Body of pancreas (tissue), 4 donors: ENCODE measurements around the gene DUSP16. TPM values are rescaled to one million over a fixed set of nuclear protein-coding genes. Genes with fewer than 3 reads are reported as not detected.
"Not testable (repeated sequence)": the region's sequence is repeated elsewhere in the genome, so short reads cannot be mapped to it uniquely, and the experiment has no call there.

Source experiments
- ATAC-seq: fragments of 150-250 bp; one replicate; pipeline ENCODE4 v1.9.1; 2016
- DNase-seq, 4 donors: peaks; one replicate each; pipeline ENCODE4 v3.0.0-alpha.2; 2019
- H3K27ac ChIP-seq, 4 donors: fragments of 200-600 bp; sonication (generic); 1 replicate in 3 of 4; 2 replicates in 1 of 4; pipeline versions ENCODE4 v1.5.1 to v1.6.1; 2016 to 2019; ENCODE audit warnings: mild to moderate bottlenecking in 1 of 4, mixed read lengths in 1 of 4, moderate library complexity in 1 of 4
- H3K27me3 ChIP-seq, 2 donors: fragments of 200-600 bp; sonication (generic); one replicate each; pipeline ENCODE4 v1.6.0; 2016; ENCODE audit warnings: mild to moderate bottlenecking in 1 of 2
- H3K36me3 ChIP-seq, 2 donors: fragments of 200-600 bp; sonication (generic); replicated peaks in 1 of 2; 2 replicates each; pipeline ENCODE4 v1.5.1; 2016; ENCODE audit warnings: low read depth in 2 of 2; ENCODE audit not compliant: insufficient read depth in 1 of 2
- H3K4me1 ChIP-seq: fragments of 200-600 bp; sonication (generic); one replicate; pipeline ENCODE4 v1.6.0; 2016
- H3K4me3 ChIP-seq, 2 donors: fragments of 200-600 bp; sonication (generic); 1 replicate in 1 of 2; 2 replicates in 1 of 2; pipeline ENCODE4 v1.5.1; 2016 to 2019
- H3K9me3 ChIP-seq, 3 donors: fragments of 200-600 bp; sonication (generic); 1 replicate in 2 of 3; 2 replicates in 1 of 3; pipeline ENCODE4 v1.5.1; 2016
- CTCF ChIP-seq, 7 experiments: fragments of 450-650 bp in 4 of 7; fragments of 200-600 bp in 3 of 7; sonication (generic) in 3 of 7; IDR thresholded peaks; one replicate each; pipeline ENCODE4 v1.5.1; 2016 to 2019; ENCODE audit warnings: antibody characterized with exemption in 7 of 7
- POLR2A ChIP-seq, 3 donors: fragments of 450-650 bp; IDR thresholded peaks; one replicate each; pipeline ENCODE4 v1.6.1; 2016; ENCODE audit warnings: antibody characterized with exemption in 3 of 3, mild to moderate bottlenecking in 2 of 3
- WGBS, 2 donors: methylation state at CpG; one replicate each; pipeline ENCODE4 v1.1.5; 2017; 5-methylcytosine and 5-hydroxymethylcytosine counted together
- intact Hi-C: fragments of 100-400 bp; cut with DNase I; formaldehyde crosslinking; loops from one replicate; pipeline ENCODE4 v1.15.1; 2023
- total RNA-seq, 2 donors: library from RNA; depleted of rRNA; stranded (reverse); fragments of >200 nt; gene quantifications; one replicate each; pipeline ENCODE4 v1.1.0, GENCODE V29; 2016

DUSP16 gene
- total RNA-seq, 2 donors from 2014 or later: 30.3 to 32.9 TPM

DNA sequence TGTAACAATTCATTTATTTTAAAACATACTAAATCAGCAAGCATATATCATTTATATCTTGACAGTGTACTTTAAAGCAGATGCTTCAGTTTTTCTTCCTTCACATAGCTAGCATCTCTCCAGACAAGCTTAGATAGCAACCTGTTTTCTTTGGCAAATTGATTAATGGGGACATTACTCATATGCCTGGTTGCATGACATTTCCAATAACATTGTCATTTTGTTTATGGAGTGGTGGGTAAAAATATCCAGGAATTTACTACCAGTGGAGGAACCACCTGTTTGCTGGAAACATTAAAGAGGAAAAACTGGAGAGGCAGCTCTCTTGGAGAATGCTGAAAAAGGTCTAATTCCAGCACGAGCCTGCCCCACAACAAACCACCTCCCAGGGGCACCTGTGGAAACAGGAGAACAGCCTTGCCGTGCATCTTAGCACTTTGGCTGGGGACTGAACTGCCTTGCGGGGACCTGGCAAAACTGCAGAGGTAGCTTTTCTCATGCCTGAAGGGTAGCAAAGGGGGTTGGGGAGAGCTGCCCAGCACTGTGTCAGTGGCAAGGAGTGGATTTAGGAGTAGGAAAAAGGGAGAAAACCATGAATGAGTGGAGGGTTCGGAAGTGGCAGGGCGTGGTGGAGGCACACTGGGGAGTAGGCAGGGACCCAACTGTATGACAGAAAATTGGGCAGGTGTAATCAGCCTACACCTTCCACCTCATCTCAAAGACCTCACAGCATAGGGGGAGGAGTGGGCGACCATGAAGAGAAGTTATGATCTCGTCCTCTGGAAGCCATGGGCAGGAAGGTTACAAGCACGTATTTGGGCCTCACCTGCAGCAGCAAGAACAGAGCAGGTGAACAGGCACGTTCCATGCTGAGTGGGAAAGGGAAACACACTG lies 37.3 kb upstream of the DUSP16 start:
- Histone ChIP-seq H3K4me1 (no peaks in the 10 kb centered on the region), H3K27ac (no peak overlapping the region), H3K9me3 (no peaks in the 10 kb centered on the region), H3K4me3 (no peak overlapping the region), H3K36me3 (no peaks in the 10 kb centered on the region), H3K27me3 (no peaks in the 10 kb centered on the region)
- intact Hi-C loops: no loop called here
- TF ChIP-seq CTCF (IDR thresholded peaks at IDR 0.05): no peak
- TF ChIP-seq POLR2A (IDR thresholded peaks at IDR 0.05): no peak
- WGBS, 2 donors: 67 to 74% methylated on average over 9 of the region's 9 CpGs
- no peak for DNase-seq
- no peak for ATAC-seq

DNA sequence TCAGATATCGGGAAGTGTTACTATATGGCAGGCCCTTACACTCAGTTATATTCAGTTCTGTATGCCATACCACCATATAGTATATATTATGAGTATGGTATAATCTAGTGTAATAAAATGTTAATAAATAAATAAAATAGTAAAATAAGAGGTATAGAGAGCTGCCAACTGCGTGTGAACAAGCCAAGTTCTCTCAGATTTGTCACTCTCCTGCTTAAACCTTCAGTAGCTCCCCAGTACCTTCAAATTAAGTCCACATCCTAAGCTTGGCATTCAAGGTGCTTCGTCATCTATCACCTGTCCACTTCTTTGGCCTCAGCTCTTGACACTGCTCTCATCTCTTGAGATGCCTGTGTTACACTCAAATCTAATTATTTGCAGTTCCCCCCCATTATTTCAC lies 36.2 kb upstream of the DUSP16 start:
- Histone ChIP-seq H3K27ac (no peak overlapping the region), H3K4me1 (no peaks in the 10 kb centered on the region), H3K9me3 (no peaks in the 10 kb centered on the region), H3K4me3 (no peak overlapping the region), H3K36me3 (no peaks in the 10 kb centered on the region), H3K27me3 (no peaks in the 10 kb centered on the region)
- WGBS, 2 donors: 80 to 86% methylated on average over 3 of the region's 3 CpGs
- intact Hi-C loops: no loop called here
- ATAC-seq (no peak), DNase-seq (no peak)
- no peak for TF ChIP-seq POLR2A (IDR thresholded peaks at IDR 0.05)
- no peak for TF ChIP-seq CTCF (IDR thresholded peaks at IDR 0.05)

DNA sequence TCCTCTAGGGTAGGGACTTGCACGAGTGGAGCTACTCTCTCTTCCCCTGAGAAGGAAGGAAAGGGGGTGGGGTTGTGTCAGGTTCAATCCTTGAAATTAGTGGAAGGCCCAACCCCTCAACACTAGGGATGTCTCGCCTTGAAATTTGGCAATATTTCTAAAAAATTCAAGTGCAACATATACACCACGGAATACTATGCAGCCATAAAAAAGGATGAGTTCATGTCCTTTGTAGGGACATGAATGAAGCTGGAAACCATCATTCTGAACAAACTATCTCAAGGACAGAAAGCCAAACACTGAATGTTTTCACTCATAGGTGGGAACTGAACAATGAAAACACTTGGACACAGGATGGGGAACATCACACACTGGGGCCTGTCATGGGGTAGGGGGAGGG lies 33.9 kb upstream of the DUSP16 start:
- H3K4me3 ChIP-seq, H3K27me3 ChIP-seq, H3K36me3 ChIP-seq, DNase-seq, H3K27ac ChIP-seq, H3K4me1 ChIP-seq, intact Hi-C loops, H3K9me3 ChIP-seq, ATAC-seq: not testable (repeated sequence)
- WGBS, 2 donors: 80 to 85% methylated on average over 3 of the region's 3 CpGs

- H3K9me3 ChIP-seq, H3K27ac ChIP-seq, H3K4me3 ChIP-seq, intact Hi-C loops, DNase-seq, ATAC-seq, H3K27me3 ChIP-seq, H3K4me1 ChIP-seq, H3K36me3 ChIP-seq: not testable (repeated sequence)
- 85 to 90% methylated on average over 2 of the region's 2 CpGs for WGBS, 2 donors
Observed at GRCh38 chr12:12595929-12596328, 33.3 kb upstream of the DUSP16 start.

- no peaks in the 10 kb centered on the region for H3K9me3 ChIP-seq
- no peaks in the 10 kb centered on the region for H3K4me1 ChIP-seq
- DNase-seq (no peak), ATAC-seq (no peak)
- intact Hi-C loops: no loop called here
- H3K4me3 ChIP-seq: no peak overlapping the region
- H3K27me3 ChIP-seq: no peaks in the 10 kb centered on the region
- no peak for TF ChIP-seq POLR2A (IDR thresholded peaks at IDR 0.05)
- no peak for TF ChIP-seq CTCF (IDR thresholded peaks at IDR 0.05)
- H3K36me3 ChIP-seq: no peaks in the 10 kb centered on the region
- H3K27ac ChIP-seq: no peak overlapping the region
- 78 to 89% methylated on average over 3 of the region's 3 CpGs for WGBS, 2 donors
Observed at GRCh38 chr12:12592930-12593329, 30.3 kb upstream of the DUSP16 start.

GRCh38 chr12:12590961-12591360 lies 28.3 kb upstream of the DUSP16 start:
- ATAC-seq: no peak
- Histone ChIP-seq H3K36me3 (no peaks in the 10 kb centered on the region), H3K4me3 (no peak overlapping the region), H3K27me3 (no peaks in the 10 kb centered on the region), H3K9me3 (no peaks in the 10 kb centered on the region), H3K27ac (no peak overlapping the region), H3K4me1 (no peaks in the 10 kb centered on the region)
- TF ChIP-seq CTCF (IDR thresholded peaks at IDR 0.05) (no peak), POLR2A (IDR thresholded peaks at IDR 0.05) (no peak)
- intact Hi-C loops: no loop called here
- no peak for DNase-seq
- WGBS, 2 donors: 90 to 91% methylated on average over 6 of the region's 6 CpGs

- H3K4me3 ChIP-seq, DNase-seq, H3K27me3 ChIP-seq, H3K9me3 ChIP-seq, intact Hi-C loops, ATAC-seq, H3K36me3 ChIP-seq, H3K4me1 ChIP-seq, H3K27ac ChIP-seq: not testable (repeated sequence)
- WGBS, 2 donors: 71 to 93% methylated on average over 3 of the region's 3 CpGs
Observed at GRCh38 chr12:12588436-12588835, 25.8 kb upstream of the DUSP16 start.
